VCaP (cell line): Measurements from ENCODE around the gene TSPAN18.

Source experiments
- H3K27ac ChIP-seq: fragments of 450-650 bp; 2 replicates; pipeline ENCODE4 v1.5.1; 2017
- TF ChIP-seq, protein P1 (sequence below): fragments of 450-650 bp; conservative IDR thresholded peaks from 2 replicates; pipeline ENCODE4 v1.5.1; 2017; ENCODE audit warnings: mild to moderate bottlenecking, moderate library complexity

Gene TSPAN18

DNA sequence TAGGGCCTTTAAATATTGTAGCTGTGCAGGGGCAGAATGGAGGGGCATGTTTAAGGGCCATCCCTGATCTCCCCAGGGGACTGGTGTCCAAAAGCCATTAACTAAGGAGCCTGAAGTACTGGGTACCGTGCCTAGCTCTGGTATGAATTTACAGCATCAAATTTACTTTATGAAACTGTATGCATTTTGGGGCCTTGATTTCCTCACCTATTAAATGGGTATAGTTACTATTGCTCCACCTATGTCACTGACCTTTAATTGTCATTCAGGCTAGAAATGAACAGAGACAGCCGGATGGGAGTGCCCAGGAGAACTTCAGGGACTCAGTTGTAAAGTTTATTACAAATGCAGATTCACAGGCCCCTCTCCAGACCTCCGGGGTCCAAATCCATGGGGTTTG is 235.7 kb downstream of the TSPAN18 start:
- TF ChIP-seq, protein P1, sequence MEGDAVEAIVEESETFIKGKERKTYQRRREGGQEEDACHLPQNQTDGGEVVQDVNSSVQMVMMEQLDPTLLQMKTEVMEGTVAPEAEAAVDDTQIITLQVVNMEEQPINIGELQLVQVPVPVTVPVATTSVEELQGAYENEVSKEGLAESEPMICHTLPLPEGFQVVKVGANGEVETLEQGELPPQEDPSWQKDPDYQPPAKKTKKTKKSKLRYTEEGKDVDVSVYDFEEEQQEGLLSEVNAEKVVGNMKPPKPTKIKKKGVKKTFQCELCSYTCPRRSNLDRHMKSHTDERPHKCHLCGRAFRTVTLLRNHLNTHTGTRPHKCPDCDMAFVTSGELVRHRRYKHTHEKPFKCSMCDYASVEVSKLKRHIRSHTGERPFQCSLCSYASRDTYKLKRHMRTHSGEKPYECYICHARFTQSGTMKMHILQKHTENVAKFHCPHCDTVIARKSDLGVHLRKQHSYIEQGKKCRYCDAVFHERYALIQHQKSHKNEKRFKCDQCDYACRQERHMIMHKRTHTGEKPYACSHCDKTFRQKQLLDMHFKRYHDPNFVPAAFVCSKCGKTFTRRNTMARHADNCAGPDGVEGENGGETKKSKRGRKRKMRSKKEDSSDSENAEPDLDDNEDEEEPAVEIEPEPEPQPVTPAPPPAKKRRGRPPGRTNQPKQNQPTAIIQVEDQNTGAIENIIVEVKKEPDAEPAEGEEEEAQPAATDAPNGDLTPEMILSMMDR: no peak
- H3K27ac ChIP-seq: no peak overlapping the region

DNA sequence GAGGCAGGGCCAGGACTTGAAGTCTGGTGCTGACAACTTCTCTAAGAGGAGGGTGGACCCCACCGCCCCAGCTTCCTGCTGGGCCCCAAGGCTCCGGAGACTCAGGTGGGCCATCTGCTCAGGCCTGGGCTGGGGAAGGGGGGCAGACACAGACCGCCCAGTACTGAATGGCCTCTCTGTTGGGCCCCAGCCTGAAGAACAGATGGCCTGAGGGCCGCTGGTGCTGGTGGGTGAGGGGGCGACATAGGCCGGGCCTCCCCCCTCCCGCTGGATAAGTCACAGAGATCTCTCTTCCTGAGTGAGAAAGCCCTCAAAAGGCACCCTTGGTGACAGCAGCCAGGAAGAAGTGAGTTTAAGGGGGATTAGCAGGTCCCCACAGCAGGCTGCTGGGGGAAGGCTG is 236.4 kb downstream of the TSPAN18 start:
- TF ChIP-seq, protein P1: no peak
- no peak overlapping the region for H3K27ac ChIP-seq

DNA sequence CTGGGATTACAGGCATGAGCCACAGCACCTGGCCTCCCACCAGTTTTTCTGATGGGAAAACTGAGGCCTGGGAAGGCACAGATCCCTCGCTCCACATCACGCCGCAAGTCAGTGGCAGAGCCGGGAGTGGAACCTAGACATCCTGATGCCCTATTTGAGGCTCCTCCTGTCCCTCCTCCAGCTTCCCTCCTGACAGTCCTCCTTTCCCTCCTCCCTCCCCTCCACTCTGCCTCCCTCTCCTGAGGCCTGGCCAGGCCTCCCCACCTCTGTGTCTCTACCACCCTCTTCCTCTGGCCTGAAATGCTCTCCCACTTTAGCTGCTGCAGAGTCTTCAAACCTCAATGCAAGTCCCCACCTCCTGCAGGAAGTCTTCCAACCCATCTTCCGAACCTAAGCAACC is 237.2 kb downstream of the TSPAN18 start:
- TF ChIP-seq, protein P1: no peak
- no peak overlapping the region for H3K27ac ChIP-seq

GRCh38 chr11:44964526-44965209 is 237.9 kb downstream of the TSPAN18 start:
- TF ChIP-seq, protein P1: no peak
- no peak overlapping the region for H3K27ac ChIP-seq

DNA sequence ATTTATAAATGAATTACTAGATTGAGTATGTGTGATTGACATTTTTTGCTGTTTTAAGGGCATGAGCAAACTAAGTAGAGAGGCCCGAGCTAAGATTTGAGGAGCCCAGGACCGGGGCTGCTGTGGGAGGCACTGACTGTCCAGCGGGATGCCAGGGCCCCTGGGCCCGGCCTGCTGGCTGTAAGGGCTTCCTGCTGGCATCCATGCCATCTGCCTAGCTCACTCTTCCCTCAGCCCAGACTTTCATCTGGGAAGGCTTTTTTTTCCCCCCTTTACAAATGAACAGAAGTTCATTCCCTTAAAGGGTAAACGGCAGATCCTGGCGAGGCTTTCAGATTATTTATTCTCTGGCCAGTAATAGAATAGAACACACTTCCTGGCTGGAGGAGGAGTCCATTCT is 239.9 kb downstream of the TSPAN18 start:
- TF ChIP-seq, protein P1: no peak
- H3K27ac ChIP-seq: no peak overlapping the region

DNA sequence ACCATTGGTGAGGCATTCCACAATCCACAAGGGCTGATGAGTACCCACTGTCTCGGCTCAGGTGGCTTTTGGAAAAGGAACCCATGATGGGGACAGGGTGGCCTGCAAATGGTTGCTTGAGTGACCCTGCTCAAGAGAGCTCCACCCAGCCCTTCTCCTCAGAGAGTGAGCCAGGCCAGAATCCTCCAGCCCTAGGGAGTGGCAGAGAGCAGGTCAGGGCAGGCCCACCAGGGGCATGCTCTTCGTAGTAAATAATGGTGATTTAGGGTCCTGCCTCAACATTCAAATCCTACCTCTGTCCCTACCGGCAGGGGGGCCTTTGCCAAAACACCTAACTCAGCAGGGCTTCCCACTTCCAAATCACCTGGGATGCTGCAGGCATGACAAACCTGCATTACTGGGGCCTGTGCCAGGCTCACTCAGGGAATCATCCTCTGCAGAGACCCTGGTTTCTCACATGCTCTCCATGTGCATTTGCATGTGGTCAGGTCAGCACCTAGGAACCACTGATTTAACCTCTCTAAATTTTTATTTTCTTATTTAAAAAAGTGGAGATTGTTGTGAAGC is 241.3 kb downstream of the TSPAN18 start:
- TF ChIP-seq, protein P1: no peak
- no peak overlapping the region for H3K27ac ChIP-seq

- H3K27ac ChIP-seq: no peak overlapping the region
- TF ChIP-seq, protein P1: no peak
Measured at GRCh38 chr11:44968510-44968909, 241.7 kb downstream of the TSPAN18 start.
